Fibroblast of peridontal ligament (primary cell): ENCODE results near the gene GSTA1.
"Not testable (repeated sequence)": the region's sequence is repeated elsewhere in the genome, so short reads cannot be mapped to it uniquely, and the experiment has no call there.

ENCODE experiments used
- DNase-seq: peaks from one replicate; pipeline ENCODE4 v3.0.0-alpha.2; 2010; ENCODE audit errors: extremely low read depth

GSTA1 gene

DNA sequence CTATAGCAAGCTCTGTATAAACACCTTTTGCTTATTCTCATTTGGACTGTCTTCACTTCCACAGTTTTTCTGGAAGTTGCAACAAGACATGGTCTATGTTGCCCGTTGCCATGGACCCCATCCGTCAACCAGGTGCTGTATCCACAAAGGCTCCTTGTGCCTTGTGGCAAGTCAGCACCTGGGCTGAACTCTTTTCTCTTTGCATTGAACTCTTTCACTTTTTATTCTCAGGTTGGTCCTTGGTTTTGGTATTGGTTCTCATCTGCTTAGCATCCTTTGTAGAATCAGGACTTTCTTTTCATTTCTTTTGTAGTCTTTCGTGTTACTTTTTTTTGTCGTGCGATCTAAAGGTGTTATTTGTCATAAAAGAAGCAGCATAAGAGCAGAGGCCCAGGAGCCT, 5.0 kb upstream of the GSTA1 start:
- DNase-seq: no peak

DNA sequence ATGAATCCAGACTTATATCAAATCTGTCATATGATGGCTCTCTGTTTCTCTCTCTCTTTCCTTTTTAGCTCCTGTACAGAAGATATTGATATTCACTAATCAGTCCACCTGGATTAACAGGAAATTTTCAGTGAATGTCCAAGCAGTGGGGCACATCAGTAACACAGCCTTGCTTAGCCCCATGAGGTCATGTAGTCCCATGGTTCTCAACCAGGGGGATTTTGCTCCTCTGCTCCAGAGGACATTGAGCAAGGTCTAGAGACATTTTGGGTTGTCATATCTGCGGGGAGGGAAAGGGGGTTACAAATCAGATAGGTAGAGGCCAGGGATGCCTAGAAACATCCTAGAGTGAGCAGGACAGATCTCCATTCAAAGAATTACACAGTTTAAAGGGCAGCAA, 810 bp downstream of the GSTA1 start:
- DNase-seq: no peak

DNA sequence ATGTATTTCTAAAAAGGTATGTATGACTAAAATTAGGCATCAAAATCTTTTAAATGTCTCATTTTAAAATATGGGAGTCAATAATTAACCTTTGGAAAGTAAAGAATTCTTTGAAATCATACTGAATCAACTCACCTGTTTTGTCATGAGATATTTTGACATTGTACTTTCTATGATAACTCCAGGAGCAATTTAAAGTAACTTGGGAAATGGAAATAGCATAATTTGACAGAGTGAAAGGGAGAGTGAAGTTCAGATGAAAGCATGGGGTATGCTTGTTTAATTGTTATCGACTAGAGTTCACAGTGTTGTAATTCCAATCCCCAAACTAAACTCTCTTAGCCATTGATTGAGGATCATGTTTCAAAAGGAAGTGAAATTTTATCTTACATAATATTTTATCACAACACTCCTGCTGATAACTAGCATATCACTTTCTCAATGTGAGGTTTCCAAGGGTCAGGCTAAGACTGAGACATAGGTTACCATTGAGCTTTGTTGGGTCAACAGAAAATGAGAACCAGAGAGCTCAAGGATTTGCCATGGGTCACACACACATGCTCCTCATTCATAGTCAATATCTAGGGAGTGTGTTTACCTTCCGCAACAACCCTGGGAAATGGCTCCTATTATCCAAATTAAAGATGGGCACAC, 2.3 kb downstream of the GSTA1 start:
- DNase-seq: no peak

DNA sequence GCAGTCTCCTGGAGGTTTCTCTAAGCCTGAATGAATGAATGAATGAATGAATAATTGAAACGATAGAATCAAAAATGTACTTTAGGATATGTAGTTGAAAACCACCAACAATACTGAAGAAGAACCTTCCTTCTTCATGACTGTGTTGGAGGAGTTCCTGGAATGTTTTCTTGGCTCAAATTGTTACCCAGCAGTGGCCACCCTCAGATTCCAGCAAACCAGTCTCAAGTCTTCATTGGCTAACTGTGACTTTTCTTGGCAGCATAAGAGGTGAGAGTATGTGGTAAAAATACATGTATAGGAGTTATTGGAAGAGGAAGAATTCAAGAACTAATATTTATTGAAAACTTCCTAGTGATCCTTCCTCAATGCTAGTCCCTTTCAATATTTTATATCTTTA, 4.3 kb downstream of the GSTA1 start:
- peak; percentile 76 for DNase-seq

DNA sequence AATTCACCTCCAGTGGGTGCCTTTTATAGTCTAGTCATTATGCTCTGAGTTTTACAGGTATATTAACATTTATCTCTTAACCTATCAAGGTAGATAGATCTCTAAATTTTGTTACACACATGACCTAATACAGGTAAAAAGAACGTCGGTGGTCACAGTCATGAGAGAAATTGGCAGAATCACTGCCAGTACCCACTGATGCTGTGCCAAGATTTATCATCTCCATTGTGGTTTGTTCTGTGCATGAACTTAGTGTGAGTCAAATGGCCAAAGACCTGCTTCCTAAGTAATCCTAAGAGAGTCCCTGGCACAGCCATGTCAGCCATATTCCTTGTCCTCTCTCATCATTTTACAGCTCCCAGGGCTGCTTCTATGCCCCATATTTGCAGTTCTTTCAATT, 9.2 kb downstream of the GSTA1 start:
- not testable (repeated sequence) for DNase-seq

DNA sequence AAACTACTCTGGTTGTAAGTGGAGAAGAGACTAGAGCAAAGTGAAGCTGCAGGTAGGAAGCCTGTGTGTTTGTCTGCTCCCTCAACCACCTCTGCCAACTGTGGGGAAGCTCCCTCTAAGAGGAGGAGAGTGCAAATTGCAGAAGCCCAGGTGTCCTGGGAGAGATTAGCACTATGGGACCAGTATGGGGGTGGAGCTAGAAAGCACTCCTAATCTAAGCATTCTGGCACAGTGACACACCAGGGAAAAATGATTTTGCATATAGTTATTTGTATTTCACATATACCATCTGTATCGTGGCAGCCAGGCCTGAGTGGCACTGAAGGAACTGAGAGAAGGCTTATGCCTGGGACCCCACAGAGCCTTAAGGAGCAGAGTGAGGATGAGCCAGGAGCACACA, 12.8 kb downstream of the GSTA1 start:
- DNase-seq: no peak

DNA sequence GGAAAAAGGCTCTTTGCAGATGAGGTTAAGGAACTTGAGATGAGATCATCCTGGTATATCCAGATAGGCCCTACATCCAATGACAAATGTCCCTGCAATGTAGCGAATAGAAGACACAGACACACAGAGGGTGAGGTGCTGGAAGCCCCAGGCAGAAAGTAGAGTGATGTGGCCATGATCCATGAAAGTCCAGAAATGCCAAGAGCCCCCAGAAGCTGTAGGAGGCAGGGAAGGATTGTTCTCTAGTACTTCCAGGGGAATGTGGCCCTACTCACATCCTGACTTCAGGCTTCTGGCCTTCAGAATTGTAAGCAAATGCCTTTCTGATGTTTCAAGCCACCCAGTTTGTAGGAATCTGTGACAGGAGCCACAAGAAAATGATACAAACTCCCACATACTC, 14.0 kb downstream of the GSTA1 start:
- DNase-seq: not testable (repeated sequence)

DNA sequence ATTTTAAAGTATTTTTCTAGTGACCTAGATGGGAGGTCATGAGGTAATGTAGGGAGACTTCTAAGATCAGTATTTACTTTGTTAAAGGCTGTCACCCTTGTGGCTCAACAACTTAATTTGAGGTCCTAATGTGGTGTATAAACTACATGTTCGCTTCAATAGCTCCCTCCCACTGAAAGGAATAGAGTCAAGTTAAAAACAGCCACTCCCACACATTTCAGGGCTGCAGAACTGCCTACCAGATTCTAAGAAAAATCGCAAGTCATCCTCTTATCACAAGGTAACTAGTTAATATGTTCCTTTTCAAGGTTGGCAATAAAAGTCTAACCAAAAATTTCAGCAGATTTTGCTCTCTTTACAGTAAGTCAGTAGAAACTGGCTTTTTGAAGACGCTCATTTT, 15.1 kb downstream of the GSTA1 start:
- DNase-seq: no peak

DNA sequence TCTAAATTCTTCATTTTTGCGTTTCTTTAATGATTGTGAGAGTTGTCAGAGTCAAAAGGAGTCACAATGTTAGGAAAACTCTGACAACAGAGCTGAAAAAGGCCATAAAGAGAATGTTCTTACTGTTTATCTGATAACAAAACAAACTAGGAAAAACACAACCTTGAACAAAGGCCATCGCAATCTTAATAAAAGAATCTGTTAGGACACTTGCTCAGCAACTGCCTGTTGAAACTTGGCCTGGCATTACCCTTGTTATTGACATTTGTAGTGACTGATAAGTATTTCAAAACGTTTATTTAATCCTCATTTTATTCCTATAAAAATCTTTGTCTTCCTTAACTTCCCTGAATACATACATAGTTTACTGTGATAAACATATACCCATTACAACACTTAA, 15.7 kb downstream of the GSTA1 start:
- DNase-seq: no peak

DNA sequence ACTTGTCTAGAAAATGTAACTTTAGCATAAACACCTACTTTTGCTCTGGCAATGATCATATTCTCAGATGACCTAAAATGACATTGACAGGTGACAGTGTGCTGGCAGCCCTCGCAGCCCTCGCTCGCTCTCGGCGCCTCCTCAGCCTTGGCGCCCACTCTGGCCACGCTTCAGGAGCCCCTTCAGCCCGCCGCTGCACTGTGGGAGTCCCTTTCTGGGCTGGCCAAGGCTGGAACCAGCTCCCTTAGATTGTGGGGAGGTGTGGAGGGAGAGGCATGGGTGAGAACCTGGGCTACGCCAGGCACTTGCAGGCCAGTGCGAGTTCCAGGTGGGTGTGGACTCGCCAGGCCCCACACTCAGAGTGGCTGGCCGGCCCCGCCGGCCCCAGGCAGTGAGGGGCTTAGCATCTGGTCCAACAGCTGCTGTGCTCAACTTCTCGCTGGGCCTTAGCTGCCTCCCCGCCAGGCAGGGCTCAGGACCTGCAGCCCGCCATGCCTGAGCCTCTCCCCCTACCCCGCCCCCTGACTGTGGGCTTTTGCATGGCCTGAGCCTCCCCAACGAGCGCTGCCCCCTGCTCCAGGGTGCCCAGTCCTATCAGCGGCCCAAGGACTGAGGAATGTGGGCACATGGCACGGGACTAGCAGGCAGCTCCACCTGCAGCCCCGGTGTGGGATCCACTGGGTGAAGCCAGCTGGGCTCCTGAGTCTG, 17.2 kb downstream of the GSTA1 start:
- DNase-seq: no peak

DNA sequence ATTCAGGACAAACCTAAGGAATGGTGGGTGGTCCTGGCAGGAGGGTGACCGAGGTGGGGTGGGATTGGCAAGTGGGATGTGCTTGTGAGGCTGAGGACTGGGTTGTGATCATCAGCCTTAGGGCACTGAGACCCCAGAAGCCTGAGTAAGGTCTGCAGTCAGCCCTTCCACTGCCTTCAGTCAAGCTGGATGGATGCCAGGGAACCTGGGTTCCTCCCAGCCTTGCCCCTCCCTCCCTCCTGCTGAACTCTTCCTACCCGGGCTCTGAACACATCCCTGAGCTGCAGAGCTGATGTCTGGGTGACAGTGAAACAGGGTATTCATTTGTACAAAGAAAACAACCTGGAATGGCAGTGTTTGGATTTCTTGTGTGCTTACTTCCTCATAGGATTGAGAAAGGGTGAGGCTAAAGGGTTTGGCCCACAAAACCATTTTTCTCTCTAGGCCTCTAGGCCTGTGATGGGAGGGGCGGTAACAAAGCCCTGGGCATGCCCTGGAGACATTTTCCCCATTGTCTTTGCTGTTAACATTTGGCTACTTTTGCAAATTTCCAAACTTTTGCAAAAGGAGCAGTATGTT, 20.8 kb downstream of the GSTA1 start:
- not testable (repeated sequence) for DNase-seq

DNA sequence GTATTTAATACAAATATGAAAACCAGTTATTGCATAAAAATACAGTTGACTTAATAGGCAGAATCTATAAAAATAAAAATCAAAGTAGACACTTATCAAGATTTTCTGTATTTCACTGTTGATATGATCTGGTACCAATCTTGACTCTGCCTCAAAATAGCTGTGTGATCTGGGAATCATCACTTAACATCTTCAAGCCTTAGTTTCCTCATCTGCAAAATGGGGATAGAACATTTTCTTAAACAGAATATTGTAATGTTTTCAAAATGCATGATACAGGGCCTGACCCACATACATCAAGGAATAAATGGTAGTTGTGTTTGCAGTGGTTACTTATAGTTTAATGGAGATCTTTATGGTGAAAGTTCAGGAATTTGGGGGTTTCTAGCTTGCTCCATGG, 21.4 kb downstream of the GSTA1 start:
- DNase-seq: not testable (repeated sequence)

DNA sequence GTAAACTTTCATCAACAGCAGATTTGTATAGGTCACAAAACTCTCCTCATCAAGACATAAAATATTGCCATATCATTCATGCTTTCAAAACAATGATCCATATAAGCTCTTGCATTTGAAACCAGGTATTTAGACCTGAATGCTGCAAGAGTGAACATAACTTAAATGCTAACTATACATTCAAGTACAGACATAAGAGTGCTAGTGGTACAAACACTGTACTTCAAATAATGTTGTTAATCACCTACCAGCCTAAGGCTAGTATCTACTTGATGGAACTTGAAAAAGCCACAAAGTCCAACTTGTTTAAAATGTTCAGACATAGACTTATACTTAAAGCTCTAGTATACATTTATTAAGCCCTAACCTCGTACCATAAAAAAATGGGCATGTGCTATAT, 24.4 kb downstream of the GSTA1 start:
- no peak for DNase-seq

DNA sequence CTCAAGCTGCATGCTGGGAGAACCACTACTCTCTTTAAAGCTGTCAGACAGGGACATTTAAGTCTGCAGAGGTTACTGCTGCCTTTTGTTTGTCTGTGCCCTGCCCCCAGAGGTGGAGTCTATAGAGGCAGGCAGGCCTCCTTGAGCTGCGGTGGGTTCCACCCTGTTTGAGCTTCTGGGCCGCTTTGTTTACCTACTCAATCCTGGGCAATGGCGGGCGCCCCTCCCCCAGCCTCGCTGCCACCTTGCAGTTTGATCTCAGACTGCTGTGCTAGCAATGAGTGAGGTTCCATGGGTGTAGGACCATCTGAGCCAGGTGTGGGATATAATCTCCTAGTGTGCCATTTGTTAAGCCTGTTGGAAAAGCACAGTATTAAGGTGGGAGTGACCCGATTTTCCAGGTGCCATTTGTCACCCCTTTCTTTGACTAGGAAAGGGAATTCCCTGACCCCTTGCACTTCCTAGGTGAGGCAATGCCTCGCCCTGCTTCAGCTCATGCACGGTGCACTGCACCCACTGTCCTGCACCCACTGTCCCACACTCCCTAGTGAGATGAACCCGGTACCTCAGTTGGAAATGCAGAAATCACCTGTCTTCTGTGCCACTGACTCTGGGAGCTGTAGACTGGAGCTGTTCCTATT, 26.8 kb downstream of the GSTA1 start:
- DNase-seq: not testable (repeated sequence)

DNA sequence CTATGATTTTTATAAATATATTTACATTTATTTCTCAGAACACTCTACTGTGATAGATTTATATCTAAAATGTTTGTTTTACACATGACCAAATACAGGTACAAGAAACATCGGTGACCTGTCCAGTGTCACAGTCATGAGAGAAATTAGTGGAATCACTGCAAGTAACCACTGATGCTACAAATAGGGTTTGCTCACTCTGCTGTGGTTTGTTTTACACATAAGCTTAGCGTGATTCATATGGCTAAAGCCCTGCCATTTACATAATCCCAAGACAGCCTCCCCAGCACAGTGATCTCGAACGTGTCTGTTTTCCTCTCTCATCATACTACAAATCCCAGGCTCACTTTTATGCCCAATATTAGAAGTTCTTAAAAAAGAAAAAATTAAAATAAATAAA, 34.2 kb downstream of the GSTA1 start:
- peak; percentile 50 for DNase-seq

DNA sequence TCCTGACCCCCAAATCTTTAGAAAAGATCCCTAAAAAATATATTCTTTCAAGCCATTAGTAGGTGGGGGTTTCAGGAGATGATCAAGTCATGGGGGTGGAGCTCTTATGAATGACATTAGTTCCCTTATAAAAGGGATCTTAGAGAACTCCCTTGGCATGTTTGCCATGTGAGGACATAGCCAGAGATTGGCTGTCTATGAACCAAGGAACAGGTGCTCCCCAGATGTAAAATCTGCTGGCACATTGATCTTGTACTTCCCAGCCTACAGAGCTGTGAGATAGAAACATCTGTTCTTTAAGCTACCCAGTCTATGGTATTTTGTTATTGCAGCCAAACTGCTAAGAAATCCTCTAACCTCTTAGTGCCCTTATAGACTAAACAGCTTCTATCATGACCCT, 36.0 kb downstream of the GSTA1 start:
- peak; percentile 21 for DNase-seq

DNA sequence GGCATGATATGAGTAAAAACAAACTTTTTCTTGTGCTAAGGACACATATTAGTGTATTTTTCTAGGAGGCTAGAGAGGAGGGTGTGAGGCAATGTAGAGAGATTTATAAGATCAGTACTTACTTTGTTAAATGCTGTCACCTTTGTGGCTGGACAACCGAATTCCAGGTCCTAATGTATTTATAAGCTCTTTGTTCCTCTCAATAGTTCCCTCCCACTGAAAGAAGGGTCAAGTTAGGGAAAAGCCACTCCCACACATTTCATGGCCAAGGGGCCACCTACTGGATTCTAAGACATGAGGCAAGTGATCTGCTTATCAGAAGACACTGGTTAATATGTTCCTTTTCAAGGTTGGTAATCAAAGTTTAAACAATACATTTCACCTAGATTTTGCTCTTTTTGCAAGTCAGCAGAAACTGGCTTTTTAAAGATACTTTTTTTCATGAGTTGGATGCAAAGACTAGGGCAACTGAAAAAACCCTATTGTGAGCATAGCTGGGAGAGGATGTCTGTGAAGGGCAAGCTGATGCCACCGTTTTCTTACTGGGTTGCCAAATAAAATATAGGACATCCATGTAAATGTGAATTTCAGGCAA, 40.2 kb downstream of the GSTA1 start, which contains the start of gene GSTA2:
Gene GSTA2, minus strand, starts transcription at position 154 of the 595 bp plus-strand sequence. CDS start 5,528 bp downstream, outside the sequence.
- DNase-seq: not testable (repeated sequence)

DNA sequence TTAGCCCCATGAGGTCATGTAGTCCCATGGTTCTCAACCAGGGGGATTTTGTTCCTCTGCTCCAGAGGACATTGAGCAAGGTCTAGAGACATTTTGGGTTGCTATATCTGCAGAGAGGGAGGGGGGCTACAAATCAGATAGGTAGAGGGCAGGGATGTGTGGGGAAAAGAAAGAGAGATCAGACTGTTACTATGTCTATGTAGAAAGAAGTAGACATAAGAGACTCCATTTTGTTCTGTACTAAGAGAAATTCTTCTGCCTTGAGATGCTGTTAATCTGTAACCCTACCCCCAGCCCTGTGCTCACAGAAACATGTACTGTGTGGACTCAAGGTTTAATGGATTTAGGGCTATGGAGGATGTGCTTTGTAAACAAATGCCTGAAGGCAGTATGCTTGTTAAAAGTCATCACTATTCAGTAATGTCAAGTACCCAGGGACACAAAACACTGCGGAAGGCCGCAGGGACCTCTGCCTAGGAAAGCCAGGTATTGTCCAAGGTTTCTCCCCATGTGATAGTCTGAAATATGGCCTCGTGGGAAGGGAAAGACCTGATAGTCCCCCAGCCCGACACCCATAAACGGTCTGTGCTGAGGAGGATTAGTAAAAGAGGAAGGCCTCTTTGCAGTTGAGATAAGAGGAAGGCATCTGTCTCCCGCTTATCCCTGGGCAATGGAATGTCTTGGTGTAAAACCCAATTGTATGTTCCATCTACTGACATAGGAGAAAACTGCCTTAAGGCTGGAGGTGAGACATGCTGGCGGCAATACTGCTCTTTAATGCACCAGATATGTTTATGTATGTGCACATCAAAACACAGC, 41.7 kb downstream of the GSTA1 start:
- not testable (repeated sequence) for DNase-seq

DNA sequence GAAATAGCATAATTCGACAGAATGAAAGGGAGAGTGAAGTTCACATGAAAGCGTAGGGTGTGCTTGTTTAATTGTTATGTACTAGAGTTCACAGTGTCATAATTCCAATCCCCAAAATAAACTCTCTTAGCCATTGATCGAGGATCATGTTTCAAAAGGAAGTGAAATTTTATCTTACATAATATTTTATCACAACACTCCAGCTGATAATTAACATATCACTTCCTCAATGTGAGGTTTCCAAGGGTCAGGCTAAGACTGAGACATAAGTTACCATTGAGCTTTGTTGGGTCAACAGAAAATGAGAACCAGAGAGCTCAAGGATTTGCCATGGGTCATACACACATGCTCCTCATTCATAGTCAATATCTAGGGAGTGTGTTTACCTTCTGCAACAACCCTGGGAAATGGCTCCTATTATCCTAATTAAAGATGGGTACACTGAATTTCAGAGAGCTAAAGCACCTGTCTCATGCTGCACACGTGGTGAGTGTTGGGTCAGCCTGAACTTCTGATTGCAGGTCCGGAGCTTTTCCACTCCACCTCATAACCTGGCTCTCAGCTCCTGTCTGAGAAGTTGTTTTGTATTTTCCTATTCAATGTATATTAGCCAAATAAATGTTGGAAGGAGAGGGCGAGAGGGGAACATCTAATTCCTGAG, 43.4 kb downstream of the GSTA1 start:
- no peak for DNase-seq

DNA sequence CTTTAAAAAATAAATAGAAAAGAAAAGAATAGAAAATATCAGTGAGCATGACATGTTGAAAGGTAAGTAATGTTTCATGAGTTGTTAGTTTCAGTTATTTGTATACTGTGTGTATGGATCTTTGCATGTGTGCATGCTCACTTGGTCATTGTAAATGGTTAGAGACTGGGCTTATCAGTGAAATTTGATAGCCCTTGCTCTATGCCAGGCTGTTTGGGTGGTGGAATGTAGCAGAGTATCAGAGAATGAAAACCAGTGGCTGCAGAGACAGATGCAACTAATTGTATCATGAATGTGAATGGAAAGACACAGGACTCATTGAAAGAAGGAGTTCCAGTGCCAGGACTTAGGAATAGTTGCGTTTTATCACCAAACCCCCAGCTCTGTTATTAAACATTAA, 44.5 kb downstream of the GSTA1 start:
- DNase-seq: no peak
